Measurements from ENCODE around the gene B4GALNT3.

B4GALNT3 gene

DNA sequence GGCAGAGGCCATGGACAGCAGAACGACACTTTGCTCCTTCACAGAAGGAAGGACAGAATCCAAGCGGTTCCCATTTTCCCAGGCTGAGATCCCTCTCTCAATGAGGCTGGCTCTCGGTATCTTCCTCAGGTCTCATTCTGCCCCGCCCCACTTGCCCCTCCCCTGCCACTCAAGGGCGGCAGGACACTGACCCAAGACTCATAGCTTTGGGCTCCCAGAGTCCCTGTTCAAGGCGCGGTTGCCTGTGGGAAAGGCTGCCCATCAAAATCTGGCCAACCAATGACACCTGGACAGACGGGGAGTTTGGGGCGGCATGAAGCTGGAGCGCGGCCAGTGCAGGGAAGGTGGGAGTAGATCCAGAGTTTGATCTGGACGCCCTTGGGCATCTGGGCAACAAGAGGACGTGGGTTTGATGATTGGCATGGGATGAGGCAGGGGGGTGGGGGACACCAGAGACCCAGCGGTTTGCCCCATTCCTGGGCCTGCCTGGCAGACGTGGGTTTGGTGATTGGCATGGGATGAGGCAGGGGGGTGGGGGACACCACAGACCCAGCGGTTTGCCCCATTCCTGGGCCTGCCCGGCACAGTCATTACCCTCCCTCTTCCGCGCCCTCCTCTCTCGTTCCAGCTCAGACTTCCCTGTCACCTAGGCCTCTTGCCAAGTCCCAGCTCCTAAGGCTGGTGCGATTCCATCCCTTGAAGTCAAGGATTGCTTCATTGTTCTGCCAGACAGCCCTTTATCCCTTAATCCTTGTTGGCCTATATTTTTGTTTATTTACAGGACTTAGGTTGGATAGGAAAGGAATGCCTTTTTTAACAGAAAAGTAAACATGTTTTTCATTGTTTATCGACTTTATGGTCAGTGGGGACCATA, 111.4 kb downstream of the B4GALNT3 start:
- H3K4me3 ChIP-seq (replicated peaks in 1 of 2; ENCODE audit: low read depth in 2 of 2, low read length in 2 of 2) = peak overlapping the region; percentile 65 to 72
- DNase-seq (ENCODE audit: low read depth in 2 of 2) = peak; percentile 72 to 92
- TF ChIP-seq, protein P1, sequence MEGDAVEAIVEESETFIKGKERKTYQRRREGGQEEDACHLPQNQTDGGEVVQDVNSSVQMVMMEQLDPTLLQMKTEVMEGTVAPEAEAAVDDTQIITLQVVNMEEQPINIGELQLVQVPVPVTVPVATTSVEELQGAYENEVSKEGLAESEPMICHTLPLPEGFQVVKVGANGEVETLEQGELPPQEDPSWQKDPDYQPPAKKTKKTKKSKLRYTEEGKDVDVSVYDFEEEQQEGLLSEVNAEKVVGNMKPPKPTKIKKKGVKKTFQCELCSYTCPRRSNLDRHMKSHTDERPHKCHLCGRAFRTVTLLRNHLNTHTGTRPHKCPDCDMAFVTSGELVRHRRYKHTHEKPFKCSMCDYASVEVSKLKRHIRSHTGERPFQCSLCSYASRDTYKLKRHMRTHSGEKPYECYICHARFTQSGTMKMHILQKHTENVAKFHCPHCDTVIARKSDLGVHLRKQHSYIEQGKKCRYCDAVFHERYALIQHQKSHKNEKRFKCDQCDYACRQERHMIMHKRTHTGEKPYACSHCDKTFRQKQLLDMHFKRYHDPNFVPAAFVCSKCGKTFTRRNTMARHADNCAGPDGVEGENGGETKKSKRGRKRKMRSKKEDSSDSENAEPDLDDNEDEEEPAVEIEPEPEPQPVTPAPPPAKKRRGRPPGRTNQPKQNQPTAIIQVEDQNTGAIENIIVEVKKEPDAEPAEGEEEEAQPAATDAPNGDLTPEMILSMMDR (IDR thresholded peaks at IDR 0.05; ENCODE audit: low read depth, low read length) = no peak

DNA sequence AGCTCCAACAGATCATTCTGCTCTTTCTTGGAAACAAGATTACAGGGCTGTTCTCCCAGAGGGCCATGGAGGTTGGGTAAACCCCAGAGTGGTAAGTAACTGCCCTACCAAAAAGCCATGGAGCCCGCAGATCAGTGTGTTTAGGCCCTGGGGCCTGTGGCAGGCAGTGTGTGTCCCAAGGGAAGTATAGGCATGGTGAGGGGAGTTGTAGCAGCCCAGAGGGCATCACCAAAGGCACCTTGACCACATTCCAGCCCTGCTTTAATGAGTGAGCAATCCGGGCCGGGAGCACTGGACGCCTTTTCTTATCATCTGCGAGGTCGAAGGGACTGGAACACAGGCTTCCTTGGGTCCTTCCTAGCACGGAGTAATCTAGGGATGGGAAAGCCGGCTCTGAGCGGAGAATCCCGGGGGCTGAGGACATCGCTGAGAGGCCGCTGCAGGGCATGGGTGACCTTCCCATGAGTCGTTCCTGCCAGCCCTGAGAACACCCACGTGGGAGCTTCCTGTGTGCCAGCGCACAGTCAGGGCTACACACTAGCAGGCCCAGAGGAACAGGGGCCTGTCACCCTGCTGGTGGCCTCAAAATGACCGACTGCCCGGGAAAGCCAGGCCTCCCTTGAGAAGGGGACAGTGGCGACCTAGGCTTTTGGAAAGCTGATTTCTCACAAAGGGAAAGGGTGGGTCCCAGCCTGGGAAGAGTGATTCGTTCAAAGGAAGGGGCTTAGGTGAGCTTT, 112.2 kb downstream of the B4GALNT3 start:
- peak in 1 of 2 donors; percentile 9 for DNase-seq (ENCODE audit: low read depth in 2 of 2)
- no peak overlapping the region for H3K4me3 ChIP-seq (replicated peaks in 1 of 2; ENCODE audit: low read depth in 2 of 2, low read length in 2 of 2)
- TF ChIP-seq, protein P1 (IDR thresholded peaks at IDR 0.05; ENCODE audit: low read depth, low read length) = no peak

DNA sequence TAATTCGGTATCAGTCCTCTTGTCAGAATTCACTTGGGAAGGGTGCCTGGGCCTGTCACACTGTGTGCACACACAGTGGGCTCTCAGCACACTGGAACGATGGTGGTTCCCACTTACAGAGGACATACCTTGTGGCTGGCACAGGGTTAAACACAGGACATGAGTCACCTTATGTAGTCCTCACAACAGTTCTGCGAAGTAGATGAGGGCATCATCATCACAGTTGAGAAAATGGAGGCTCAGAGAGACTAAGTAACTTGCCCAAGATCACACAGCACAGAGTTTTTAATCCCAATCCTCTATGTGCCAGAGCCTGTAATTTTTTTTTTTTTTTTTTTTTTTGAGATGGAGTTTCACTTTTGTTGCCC, 112.8 kb downstream of the B4GALNT3 start:
- no peak overlapping the region for H3K4me3 ChIP-seq (replicated peaks in 1 of 2; ENCODE audit: low read depth in 2 of 2, low read length in 2 of 2)
- TF ChIP-seq, protein P1 (IDR thresholded peaks at IDR 0.05; ENCODE audit: low read depth, low read length) = no peak
- peak in 1 of 2 donors; percentile 68 for DNase-seq (ENCODE audit: low read depth in 2 of 2)

DNA sequence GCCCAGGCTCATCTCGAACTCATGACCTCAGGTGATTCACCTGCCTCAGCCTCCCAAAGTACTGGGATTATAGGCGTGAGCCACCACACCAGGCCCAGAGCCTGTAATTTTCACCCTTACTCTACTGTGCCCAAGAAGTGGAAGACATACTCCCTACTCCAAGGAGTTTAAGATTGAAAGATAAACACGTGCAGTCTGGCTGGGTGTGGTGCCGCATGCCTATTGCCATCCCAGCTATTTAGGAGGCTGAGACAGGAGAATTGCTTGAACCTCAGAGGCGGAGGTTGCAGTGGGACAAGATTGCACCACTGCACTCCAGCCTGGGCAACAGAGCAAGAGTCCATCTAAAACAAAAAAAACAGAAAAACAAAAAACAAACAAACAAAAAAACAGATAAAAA, 113.5 kb downstream of the B4GALNT3 start:
- no peak overlapping the region for H3K4me3 ChIP-seq (replicated peaks in 1 of 2; ENCODE audit: low read depth in 2 of 2, low read length in 2 of 2)
- DNase-seq (ENCODE audit: low read depth in 2 of 2) = no peak
- TF ChIP-seq, protein P1 (IDR thresholded peaks at IDR 0.05; ENCODE audit: low read depth, low read length) = no peak

DNA sequence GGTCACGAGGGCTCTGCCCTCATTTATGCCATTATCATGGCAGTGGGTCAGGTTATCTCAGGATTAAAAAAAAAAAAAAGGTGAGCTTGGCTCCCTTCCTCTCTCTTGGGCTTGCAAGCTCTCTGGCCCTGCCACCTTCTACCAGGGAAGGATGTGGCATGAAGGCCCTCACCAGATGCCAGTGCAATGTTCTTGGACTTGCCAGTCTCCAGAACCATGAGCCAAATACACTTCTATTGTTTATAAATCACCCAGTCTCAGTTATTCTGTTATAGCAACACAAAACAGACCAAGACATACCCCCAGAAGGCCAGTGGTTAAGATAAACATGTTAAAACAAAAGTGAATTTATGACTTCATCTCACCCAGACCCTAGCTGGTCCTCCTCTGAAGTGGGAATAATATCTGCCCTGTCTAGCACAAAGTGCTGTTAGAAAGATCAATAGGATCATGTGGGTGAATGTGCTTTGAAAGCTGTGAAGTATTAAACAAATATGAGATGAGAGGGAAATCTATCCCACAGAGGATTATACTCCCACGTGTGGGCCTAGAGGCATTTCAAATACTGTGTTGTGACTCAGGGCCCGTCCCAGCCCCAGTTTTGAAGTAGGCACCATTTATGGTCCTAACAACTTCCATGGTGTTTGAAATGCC, 114.9 kb downstream of the B4GALNT3 start:
- TF ChIP-seq, protein P1 (IDR thresholded peaks at IDR 0.05; ENCODE audit: low read depth, low read length) = no peak
- peak in 1 of 2 donors; percentile 48 for DNase-seq (ENCODE audit: low read depth in 2 of 2)
- H3K4me3 ChIP-seq (replicated peaks in 1 of 2; ENCODE audit: low read depth in 2 of 2, low read length in 2 of 2) = no peak overlapping the region

DNA sequence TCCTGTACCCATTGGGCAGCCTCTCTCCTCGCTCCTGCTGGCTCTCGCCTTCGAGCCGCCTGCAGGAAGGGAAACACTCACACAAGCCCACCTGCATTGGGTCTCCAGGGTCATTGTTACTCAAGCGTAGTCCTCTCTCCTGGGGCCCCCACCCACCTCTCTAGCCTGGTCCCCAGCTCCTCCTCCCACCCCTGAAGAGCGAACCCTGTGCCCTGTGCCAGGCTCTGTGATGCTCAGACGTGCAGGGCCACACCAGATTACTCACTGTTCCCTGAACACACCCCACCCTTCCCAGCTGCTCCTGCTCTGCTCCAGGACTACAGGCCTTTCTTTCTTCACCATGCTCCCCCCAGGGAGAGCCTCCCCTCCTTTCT, 115.4 kb downstream of the B4GALNT3 start:
- peak in 1 of 2 donors; percentile 32 for DNase-seq (ENCODE audit: low read depth in 2 of 2)
- H3K4me3 ChIP-seq (replicated peaks in 1 of 2; ENCODE audit: low read depth in 2 of 2, low read length in 2 of 2) = no peak overlapping the region
- TF ChIP-seq, protein P1 (IDR thresholded peaks at IDR 0.05; ENCODE audit: low read depth, low read length) = no peak
